A549 (cell line): ENCODE results near the gene DOCK1.

Experiments
- CTCF ChIP-seq: fragments of >200 bp; sonication (Bioruptor Twin); formaldehyde crosslinking; IDR thresholded peaks from 3 replicates; pipeline ENCODE4 v1.5.1; 2016
- E2F6 ChIP-seq: IDR thresholded peaks from 2 replicates; pipeline ENCODE4 v1.6.1; 2012; ENCODE audit warnings: low read depth, borderline replicate concordance
- ELK1 ChIP-seq: fragments of 150-350 bp; IDR thresholded peaks from 2 replicates; pipeline ENCODE4 v1.6.1; 2014; ENCODE audit warnings: low read depth, mild to moderate bottlenecking, low read length
- HDAC2 ChIP-seq: fragments of 200-600 bp; sonication (generic); IDR thresholded peaks from 2 replicates; pipeline ENCODE4 v1.6.1; 2016
- MAZ ChIP-seq: fragments of 150-350 bp; IDR thresholded peaks from 2 replicates; pipeline ENCODE4 v1.6.1; 2014; ENCODE audit warnings: antibody characterized with exemption, low read depth, low read length, borderline replicate concordance
- POLR2A ChIP-seq: IDR thresholded peaks from 2 replicates; pipeline ENCODE4 v1.6.1; 2012; ENCODE audit warnings: mild to moderate bottlenecking, low read length
- RAD21 ChIP-seq, 2 experiments: fragments of >200 bp in 1 of 2; sonication (Bioruptor Twin) in 1 of 2; formaldehyde crosslinking in 1 of 2; IDR thresholded peaks in 1 of 2; conservative IDR thresholded peaks in 1 of 2; 2 replicates in 1 of 2; 3 replicates in 1 of 2; pipeline ENCODE4 v1.6.1; 2012 to 2018; ENCODE audit warnings: inconsistent platforms in 1 of 2
- ZFP36 ChIP-seq: fragments of 450-650 bp; IDR thresholded peaks from 2 replicates; pipeline ENCODE4 v1.6.1; 2014; ENCODE audit warnings: borderline replicate concordance; ENCODE audit not compliant: partially characterized antibody
- ZSCAN20 ChIP-seq: fragments of 250-450 bp; sonication (Bioruptor Pico); IDR thresholded peaks from 2 replicates; pipeline ENCODE4 v1.8.0; 2022; ENCODE audit warnings: mild to moderate bottlenecking, moderate library complexity

- no peak for TF ChIP-seq ELK1
- no peak for TF ChIP-seq E2F6
- TF ChIP-seq CTCF = no peak
- TF ChIP-seq HDAC2 = no peak
- TF ChIP-seq RAD21 (conservative IDR thresholded peaks at IDR 0.05 in 1 of 2, IDR thresholded peaks at IDR 0.05 in 1 of 2) = no peak
- no peak for TF ChIP-seq POLR2A
- TF ChIP-seq MAZ = no peak
- TF ChIP-seq ZFP36 = no peak
- no peak for TF ChIP-seq ZSCAN20 (CRISPR knock-in tag)
Observed at GRCh38 chr10:127399668-127400067, 494.4 kb downstream of the DOCK1 start.
